CD4-positive, alpha-beta T cell treated with Interferon alpha-2 for 1 hour (primary cell): ENCODE measurements around the gene FGF22.
A peak's percentile ranks its signal among the peaks of the same experiment; 100 is the strongest.

Source experiments
- DNase-seq, 2 donors: peaks; one replicate each; pipeline ENCODE4 v3.0.0-alpha.2; 2020 to 2022

Gene FGF22

DNA sequence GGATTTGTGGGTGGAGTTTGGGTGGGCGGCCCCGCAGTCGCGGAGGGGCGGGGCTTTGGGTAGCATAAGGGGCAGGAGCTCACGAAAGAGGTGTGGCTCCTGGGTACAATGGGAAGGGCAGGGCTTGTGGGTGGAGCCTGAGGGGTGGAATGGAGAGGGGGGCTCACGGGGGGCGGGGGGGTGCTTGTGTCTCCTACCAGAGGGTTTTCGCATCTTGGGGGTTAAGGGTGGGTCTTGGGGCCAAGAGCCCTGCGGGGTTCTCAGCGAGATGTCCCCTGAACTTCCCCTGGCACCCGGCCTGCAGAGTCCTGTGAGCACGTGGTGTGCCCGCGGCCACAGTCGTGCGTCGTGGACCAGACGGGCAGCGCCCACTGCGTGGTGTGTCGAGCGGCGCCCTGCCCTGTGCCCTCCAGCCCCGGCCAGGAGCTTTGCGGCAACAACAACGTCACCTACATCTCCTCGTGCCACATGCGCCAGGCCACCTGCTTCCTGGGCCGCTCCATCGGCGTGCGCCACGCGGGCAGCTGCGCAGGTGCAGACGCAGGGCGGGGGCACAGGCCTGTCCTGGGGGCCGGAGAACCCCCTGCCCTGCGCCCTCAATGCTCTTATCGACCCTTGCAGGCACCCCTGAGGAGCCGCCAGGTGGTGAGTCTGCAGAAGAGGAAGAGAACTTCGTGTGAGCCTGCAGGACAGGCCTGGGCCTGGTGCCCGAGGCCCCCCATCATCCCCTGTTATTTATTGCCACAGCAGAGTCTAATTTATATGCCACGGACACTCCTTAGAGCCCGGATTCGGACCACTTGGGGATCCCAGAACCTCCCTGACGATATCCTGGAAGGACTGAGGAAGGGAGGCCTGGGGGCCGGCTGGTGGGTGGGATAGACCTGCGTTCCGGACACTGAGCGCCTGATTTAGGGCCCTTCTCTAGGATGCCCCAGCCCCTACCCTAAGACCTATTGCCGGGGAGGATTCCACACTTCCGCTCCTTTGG, 41.6 kb downstream of the FGF22 start:
- DNase-seq = peak; percentile 93 to 96

DNA sequence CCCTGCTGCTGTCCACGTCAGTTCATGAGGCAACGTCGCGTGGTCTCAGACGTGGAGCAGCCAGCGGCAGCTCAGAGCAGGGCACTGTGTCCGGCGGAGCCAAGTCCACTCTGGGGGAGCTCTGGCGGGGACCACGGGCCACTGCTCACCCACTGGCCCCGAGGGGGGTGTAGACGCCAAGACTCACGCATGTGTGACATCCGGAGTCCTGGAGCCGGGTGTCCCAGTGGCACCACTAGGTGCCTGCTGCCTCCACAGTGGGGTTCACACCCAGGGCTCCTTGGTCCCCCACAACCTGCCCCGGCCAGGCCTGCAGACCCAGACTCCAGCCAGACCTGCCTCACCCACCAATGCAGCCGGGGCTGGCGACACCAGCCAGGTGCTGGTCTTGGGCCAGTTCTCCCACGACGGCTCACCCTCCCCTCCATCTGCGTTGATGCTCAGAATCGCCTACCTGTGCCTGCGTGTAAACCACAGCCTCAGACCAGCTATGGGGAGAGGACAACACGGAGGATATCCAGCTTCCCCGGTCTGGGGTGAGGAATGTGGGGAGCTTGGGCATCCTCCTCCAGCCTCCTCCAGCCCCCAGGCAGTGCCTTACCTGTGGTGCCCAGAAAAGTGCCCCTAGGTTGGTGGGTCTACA, 43.1 kb downstream of the FGF22 start:
- DNase-seq = no peak

DNA sequence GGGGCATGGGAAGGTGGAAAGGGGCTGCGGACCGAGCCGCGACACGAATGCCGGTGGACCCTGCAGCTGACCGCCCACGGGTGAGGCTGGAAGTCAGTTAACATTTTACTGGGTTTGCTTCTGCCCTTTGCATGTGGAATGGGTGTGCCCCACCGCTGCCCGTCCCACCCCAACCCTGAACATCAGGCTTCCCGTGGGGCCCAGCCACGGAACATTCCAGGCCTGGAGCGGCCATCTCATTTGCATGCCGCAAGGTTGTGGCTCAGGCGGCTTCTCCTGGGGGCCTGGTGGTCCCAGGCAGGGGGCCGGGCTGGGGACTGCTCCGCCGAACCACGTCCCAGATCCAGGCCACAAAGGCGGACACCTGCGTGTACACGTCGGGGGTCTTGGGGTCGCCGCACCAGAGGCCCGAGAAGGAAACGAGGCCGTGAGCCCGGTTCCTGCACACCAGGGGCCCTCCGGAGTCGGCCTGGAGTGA, 45.8 kb downstream of the FGF22 start:
- DNase-seq = no peak

DNA sequence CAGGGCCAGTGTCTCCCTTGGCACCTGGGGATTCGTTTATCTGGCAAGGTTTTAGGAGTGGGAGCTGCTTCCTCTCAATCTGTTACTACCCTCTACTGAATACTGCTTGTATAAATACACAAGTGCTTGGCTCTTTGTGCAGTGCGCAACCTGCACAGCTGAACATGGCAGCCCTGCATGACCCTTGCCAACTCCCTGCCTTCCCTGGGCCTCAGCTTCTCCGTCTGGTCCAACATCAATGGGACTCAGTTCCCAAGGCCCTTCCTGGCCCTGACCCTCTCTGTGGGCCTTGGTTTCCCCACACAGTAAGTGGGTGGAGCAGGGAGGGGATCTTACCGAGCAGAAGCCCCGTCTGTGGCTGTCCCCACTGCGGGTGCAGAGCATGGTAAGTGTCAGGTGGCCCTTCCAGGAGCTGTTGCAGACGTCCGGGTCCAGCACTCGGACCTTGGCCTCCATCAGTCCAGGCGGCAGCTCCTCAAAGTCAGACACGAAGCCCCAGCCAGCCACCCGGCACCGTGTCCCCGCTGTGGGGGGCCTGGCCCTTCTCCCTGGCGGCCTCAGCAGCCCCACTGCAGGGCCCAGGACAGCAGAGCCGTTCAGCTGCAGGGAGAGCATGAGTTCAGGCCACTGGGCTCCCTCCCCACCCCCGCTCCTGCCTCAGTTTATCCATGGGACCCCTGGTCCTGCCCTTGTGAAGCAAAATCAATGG, 47.1 kb downstream of the FGF22 start:
- DNase-seq = no peak

DNA sequence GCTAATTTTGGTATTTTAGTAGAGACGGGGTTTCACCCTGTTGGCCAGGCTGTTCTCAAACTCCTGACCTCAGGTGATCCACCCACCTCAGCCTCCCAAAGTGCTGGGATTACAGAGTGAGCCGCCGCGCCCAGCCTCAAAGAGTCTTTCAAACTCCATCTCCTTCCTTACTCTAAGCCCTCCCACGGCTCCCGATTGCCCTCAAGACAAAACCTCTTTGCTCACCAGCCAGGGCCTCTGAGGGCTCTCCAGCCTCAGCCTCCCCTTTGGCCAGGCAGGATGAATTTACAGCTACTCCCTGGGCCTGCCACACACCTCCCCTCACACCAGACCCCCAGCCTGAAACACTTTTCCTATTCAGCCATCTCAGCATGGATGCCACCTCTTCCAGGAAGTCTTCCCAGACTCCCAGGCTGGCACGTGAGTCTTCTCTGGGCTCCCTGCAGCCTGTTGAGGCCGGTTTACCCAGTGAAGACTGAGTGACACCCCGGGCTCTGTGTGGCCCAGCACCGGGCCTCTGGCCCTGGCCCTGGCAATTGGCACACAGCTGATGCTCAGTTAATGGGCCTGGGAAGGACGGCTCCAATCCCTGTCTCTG, 48.0 kb downstream of the FGF22 start:
- DNase-seq = no peak

DNA sequence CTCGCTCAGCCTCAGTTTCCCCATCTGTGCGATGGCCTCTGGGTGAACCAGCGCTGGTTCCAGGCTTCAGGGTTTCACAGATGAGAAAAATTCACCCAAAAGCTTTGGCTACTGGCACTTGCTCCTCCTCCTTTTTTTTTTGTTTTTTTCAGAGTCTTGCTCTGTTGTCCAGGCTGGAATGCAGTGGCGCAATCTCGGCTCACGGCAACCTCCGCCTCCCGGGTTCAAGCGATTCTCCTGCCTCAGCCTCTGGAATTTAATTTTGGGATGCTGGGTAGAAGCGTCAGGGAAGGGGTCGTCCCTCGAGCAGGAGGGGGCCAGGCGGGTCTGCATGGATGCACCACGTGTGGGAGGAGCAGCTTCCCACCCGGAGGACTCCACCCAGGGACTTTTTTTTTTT, 48.5 kb downstream of the FGF22 start:
- DNase-seq = no peak

DNA sequence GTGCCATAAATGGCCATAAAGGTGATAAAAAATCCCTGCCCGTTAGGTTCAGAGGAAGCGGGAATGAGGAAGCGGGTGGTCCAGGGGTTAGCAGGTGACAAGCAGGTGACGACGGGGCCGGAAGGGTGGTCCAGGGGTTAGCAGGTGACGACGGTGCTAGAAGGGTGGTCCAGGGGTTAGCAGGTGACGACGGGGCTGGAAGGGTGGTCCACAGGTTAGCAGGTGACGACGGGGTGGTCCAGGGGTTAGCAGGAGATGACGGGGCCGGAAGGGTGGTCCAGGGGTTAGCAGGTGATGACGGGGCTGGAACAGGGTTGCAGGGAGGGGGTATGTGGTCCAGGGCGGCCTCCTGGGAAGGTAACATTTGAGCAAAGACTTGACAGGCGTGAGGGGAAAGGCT, 49.3 kb downstream of the FGF22 start:
- DNase-seq = no peak

DNA sequence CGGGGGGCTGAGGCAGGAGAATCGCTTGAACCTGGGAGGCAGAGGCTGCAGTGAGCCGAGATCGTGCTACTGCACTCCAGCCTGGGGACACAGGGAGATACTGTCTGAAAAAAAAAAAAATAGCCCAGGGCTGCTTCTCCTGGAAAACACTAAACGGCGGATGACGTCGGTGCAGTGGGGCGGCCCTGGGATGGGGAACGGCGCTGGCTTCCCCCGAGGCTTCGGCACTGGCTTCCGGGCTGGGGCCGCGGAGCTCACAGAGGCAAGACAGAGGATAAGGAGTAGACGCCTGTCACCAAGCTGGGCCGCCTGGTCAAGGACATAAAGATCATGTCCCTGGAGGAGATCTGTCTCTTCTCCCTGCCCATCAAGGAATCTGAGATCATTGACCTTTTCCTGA, 50.5 kb downstream of the FGF22 start:
- DNase-seq = no peak
